Measurements from ENCODE around the gene LAMTOR4. TPM values are rescaled to one million over a fixed set of nuclear protein-coding genes. Genes with fewer than 3 reads are reported as not detected.
"Not testable (repeated sequence)": the region's sequence is repeated elsewhere in the genome, so short reads cannot be mapped to it uniquely, and the experiment has no call there.

The LAMTOR4 gene
- total RNA-seq, 2 donors from 2014 or later: 125 to 205 TPM

GRCh38 chr7:100177045-100178001, 28.6 kb downstream of the LAMTOR4 start, which contains the start of the genes GPC2 and STAG3:
Gene GPC2 (minus strand): TSS chr7:100177381. CDS start chr7:100177199, 182 bp downstream.
Gene STAG3 (plus strand): TSS chr7:100177918. CDS start chr7:100180557, 2,639 bp downstream.
- DNase-seq (ENCODE audit: low spot score): peak; percentile 78

GRCh38 chr7:100180084-100180483, 31.4 kb downstream of the LAMTOR4 start:
- not testable (repeated sequence) for H3K27ac ChIP-seq; H3K27me3 ChIP-seq (replicated peaks; ENCODE audit: insufficient read depth); H3K36me3 ChIP-seq; H3K9me3 ChIP-seq; DNase-seq (ENCODE audit: low spot score); ATAC-seq (ENCODE audit: insufficient number of reproducible peaks, low FRiP score, low read depth); H3K4me3 ChIP-seq
- peaks cover 6 to 14% of the 10 kb centered on the region in 2 donors for H3K4me1 ChIP-seq (ENCODE audit: control insufficient read depth in 1 of 2, low read depth in 2 of 2)

More at GRCh38 chr7:100177045-100178001, 28.6 kb downstream of the LAMTOR4 start, which contains the start of the genes GPC2 and STAG3:
- peaks cover 6 to 14% of the 10 kb centered on the region in 2 donors for H3K4me1 ChIP-seq (ENCODE audit: control insufficient read depth in 1 of 2, low read depth in 2 of 2)
- TF ChIP-seq, protein P1, sequence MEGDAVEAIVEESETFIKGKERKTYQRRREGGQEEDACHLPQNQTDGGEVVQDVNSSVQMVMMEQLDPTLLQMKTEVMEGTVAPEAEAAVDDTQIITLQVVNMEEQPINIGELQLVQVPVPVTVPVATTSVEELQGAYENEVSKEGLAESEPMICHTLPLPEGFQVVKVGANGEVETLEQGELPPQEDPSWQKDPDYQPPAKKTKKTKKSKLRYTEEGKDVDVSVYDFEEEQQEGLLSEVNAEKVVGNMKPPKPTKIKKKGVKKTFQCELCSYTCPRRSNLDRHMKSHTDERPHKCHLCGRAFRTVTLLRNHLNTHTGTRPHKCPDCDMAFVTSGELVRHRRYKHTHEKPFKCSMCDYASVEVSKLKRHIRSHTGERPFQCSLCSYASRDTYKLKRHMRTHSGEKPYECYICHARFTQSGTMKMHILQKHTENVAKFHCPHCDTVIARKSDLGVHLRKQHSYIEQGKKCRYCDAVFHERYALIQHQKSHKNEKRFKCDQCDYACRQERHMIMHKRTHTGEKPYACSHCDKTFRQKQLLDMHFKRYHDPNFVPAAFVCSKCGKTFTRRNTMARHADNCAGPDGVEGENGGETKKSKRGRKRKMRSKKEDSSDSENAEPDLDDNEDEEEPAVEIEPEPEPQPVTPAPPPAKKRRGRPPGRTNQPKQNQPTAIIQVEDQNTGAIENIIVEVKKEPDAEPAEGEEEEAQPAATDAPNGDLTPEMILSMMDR (IDR thresholded peaks at IDR 0.05): no peak
- peak within 1 kb of the TSS; percentile 84 for H3K4me3 ChIP-seq
- ATAC-seq (ENCODE audit: insufficient number of reproducible peaks, low FRiP score, low read depth): peak; percentile 86
- H3K27me3 ChIP-seq (replicated peaks; ENCODE audit: insufficient read depth): no peaks in the 10 kb centered on the region
- H3K9me3 ChIP-seq: no peaks in the 10 kb centered on the region
- no peaks in the 10 kb centered on the region for H3K36me3 ChIP-seq
- no peak within 1 kb of the TSS for H3K27ac ChIP-seq

DNA sequence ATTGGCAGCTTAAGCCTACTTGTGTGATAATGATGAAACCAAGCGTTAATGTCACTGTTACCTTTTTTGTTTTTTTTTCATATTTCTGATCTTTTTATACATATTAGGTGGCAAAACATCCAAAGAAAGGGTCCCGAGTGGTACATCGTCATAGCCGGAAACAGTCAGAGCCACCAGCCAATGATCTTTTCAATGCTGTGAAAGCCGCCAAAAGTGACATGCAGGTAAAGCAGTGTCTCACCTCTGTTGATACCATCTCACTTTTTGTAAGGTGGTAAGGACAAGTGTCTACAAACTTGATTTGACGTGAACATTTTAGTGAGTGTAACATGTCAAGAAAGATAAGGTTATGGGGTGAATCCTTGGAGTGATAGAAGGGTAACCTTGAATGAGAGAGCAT, 33.9 kb downstream of the LAMTOR4 start:
- H3K4me1 ChIP-seq (ENCODE audit: control insufficient read depth in 1 of 2, low read depth in 2 of 2); ATAC-seq (ENCODE audit: insufficient number of reproducible peaks, low FRiP score, low read depth); H3K9me3 ChIP-seq; H3K36me3 ChIP-seq; DNase-seq (ENCODE audit: low spot score); H3K27me3 ChIP-seq (replicated peaks; ENCODE audit: insufficient read depth); H3K27ac ChIP-seq; H3K4me3 ChIP-seq: not testable (repeated sequence)

DNA sequence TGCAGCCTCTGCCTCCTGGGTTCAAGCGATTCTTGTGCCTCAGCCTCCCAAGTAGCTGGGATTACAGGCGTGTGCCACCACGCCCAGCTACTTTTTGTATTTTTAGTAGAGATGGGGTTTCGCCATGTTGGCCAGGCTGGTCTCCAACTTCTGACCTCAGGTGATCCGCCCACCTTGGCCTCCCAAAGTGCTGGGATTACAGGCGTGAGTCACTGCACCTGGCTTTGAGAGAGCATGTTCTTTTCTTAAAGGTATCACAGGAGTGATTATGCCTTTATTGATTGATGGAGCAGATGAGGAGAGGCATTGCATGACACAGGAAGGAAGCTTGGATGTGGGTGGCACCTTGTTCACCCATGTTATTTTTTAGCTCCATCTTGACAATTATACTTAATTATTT, 34.4 kb downstream of the LAMTOR4 start:
- not testable (repeated sequence) for H3K9me3 ChIP-seq; H3K27ac ChIP-seq; H3K4me1 ChIP-seq (ENCODE audit: control insufficient read depth in 1 of 2, low read depth in 2 of 2); DNase-seq (ENCODE audit: low spot score); H3K27me3 ChIP-seq (replicated peaks; ENCODE audit: insufficient read depth); ATAC-seq (ENCODE audit: insufficient number of reproducible peaks, low FRiP score, low read depth); H3K4me3 ChIP-seq; H3K36me3 ChIP-seq

DNA sequence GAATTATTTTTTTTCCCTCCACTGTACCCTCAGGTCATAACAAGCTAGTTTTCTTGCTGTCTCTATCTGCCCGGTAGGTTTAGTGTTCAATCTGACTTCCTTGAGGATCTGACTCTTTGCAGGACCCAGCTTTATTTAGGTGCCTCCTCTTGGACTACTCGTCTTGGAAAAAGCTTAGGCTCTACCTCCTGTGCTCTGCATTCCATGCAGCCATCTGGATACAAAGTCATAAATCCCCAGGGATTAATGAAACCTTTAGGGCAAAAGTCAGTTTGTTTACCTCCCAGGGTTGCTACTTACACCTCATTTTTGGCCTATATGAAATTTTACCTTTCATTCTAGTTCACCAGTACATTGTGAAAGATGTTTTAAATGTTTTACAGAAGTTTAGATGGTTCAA, 37.0 kb downstream of the LAMTOR4 start:
- no peak for ATAC-seq (ENCODE audit: insufficient number of reproducible peaks, low FRiP score, low read depth)
- DNase-seq (ENCODE audit: low spot score): no peak
- Histone ChIP-seq H3K9me3 (no peaks in the 10 kb centered on the region), H3K36me3 (no peaks in the 10 kb centered on the region), H3K27ac (no peak overlapping the region), H3K27me3 (replicated peaks; ENCODE audit: insufficient read depth) (no peaks in the 10 kb centered on the region), H3K4me3 (no peak overlapping the region), H3K4me1 (ENCODE audit: control insufficient read depth in 1 of 2, low read depth in 2 of 2) (no peaks in the 10 kb centered on the region)
- TF ChIP-seq, protein P1 (IDR thresholded peaks at IDR 0.05): no peak

- TF ChIP-seq, protein P1 (IDR thresholded peaks at IDR 0.05): no peak
- no peaks in the 10 kb centered on the region for H3K36me3 ChIP-seq
- DNase-seq (ENCODE audit: low spot score) (no peak), ATAC-seq (ENCODE audit: insufficient number of reproducible peaks, low FRiP score, low read depth) (no peak)
- no peaks in the 10 kb centered on the region for H3K4me1 ChIP-seq (ENCODE audit: control insufficient read depth in 1 of 2, low read depth in 2 of 2)
- no peak overlapping the region for H3K27ac ChIP-seq
- H3K27me3 ChIP-seq (replicated peaks; ENCODE audit: insufficient read depth): no peaks in the 10 kb centered on the region
- no peaks in the 10 kb centered on the region for H3K9me3 ChIP-seq
- H3K4me3 ChIP-seq: no peak overlapping the region
Measured at GRCh38 chr7:100189061-100189460, 40.3 kb downstream of the LAMTOR4 start.

All from thoracic aorta (tissue), 2 donors.